GM12864 (cell line): ENCODE results near the gene ARID1B.

Experiments
- DNase-seq: peaks from one replicate; pipeline ENCODE4 v3.0.0-alpha.2; 2011; ENCODE audit warnings: low read depth
- H3K4me3 ChIP-seq: 2 replicates; pipeline ENCODE4 v1.5.1; 2011; ENCODE audit warnings: mild to moderate bottlenecking, low read depth, low read length, control low read depth
- CTCF ChIP-seq: IDR thresholded peaks from 2 replicates; pipeline ENCODE4 v1.5.1; 2011; ENCODE audit warnings: low read depth, mild to moderate bottlenecking, moderate library complexity, low read length, control low read depth, inconsistent platforms; ENCODE audit errors: missing control alignments

Gene ARID1B

GRCh38 chr6:157172231-157172701 lies 395.1 kb downstream of the ARID1B start:
- no peak for DNase-seq
- no peak overlapping the region for H3K4me3 ChIP-seq
- TF ChIP-seq CTCF: no peak

- TF ChIP-seq CTCF: no peak
- H3K4me3 ChIP-seq: no peak overlapping the region
- DNase-seq: no peak
These were observed 395.8 kb downstream of the ARID1B start for GRCh38 chr6:157172830-157173536.

- H3K4me3 ChIP-seq: no peak overlapping the region
- TF ChIP-seq CTCF: no peak
- no peak for DNase-seq
These were observed 396.6 kb downstream of the ARID1B start for GRCh38 chr6:157173776-157174175.

- DNase-seq: no peak
- H3K4me3 ChIP-seq: no peak overlapping the region
- TF ChIP-seq CTCF: no peak
These were observed 397.6 kb downstream of the ARID1B start for GRCh38 chr6:157174731-157175130.

GRCh38 chr6:157177731-157178336 lies 400.7 kb downstream of the ARID1B start:
- no peak overlapping the region for H3K4me3 ChIP-seq
- no peak for DNase-seq
- no peak for TF ChIP-seq CTCF

GRCh38 chr6:157181649-157182048 lies 404.5 kb downstream of the ARID1B start:
- TF ChIP-seq CTCF: no peak
- H3K4me3 ChIP-seq: no peak overlapping the region
- no peak for DNase-seq
